H9 (cell line): Measurements from ENCODE around the gene ANKRD29. TPM values are rescaled to one million over a fixed set of nuclear protein-coding genes. Genes with fewer than 3 reads are reported as not detected.

Experiments used
- DNase-seq: peaks from one replicate; pipeline ENCODE4 v3.0.0-alpha.2; 2017
- H2AFZ ChIP-seq: one replicate; pipeline ENCODE4 v1.6.1; 2013; ENCODE audit warnings: mild to moderate bottlenecking, low read length, control low read depth, moderate library complexity
- H2AK5ac ChIP-seq: 2 replicates; pipeline ENCODE4 v1.6.1; 2013; ENCODE audit warnings: low read length, control low read depth, mixed read lengths; ENCODE audit not compliant: insufficient read length
- H2BK120ac ChIP-seq: one replicate; pipeline ENCODE4 v1.6.1; 2013; ENCODE audit warnings: low read depth, mild to moderate bottlenecking, low read length, control low read depth, inconsistent platforms; ENCODE audit not compliant: poor library complexity, severe bottlenecking
- H2BK12ac ChIP-seq: 2 replicates; pipeline ENCODE4 v1.6.1; 2013; ENCODE audit warnings: low read length, control low read depth, mixed read lengths, low read depth; ENCODE audit not compliant: insufficient read length
- H2BK15ac ChIP-seq: 2 replicates; pipeline ENCODE4 v1.6.1; 2013; ENCODE audit warnings: low read depth, low read length, control low read depth
- H2BK20ac ChIP-seq: one replicate; pipeline ENCODE4 v1.6.1; 2013; ENCODE audit warnings: low read depth, mild to moderate bottlenecking, low read length, control low read depth, inconsistent platforms; ENCODE audit not compliant: poor library complexity, severe bottlenecking
- H2BK5ac ChIP-seq: 2 replicates; pipeline ENCODE4 v1.6.1; 2013; ENCODE audit warnings: low read length, control low read depth, mixed read lengths; ENCODE audit not compliant: insufficient read length
- H3K14ac ChIP-seq: 2 replicates; pipeline ENCODE4 v1.6.1; 2013; ENCODE audit warnings: low read length, control low read depth; ENCODE audit not compliant: insufficient read depth
- H3K18ac ChIP-seq: 2 replicates; pipeline ENCODE4 v1.6.1; 2013; ENCODE audit warnings: low read depth, mild to moderate bottlenecking, mixed read lengths, low read length, control low read depth; ENCODE audit not compliant: insufficient read length
- H3K23ac ChIP-seq: 2 replicates; pipeline ENCODE4 v1.6.1; 2013; ENCODE audit warnings: low read length, control low read depth, mixed read lengths, low read depth; ENCODE audit not compliant: insufficient read length
- H3K23me2 ChIP-seq: 2 replicates; pipeline ENCODE4 v1.6.1; 2013; ENCODE audit warnings: low read depth, mild to moderate bottlenecking, mixed read lengths, low read length, control low read depth; ENCODE audit not compliant: insufficient read length, poor library complexity, severe bottlenecking
- H3K27ac ChIP-seq: 2 replicates; pipeline ENCODE4 v1.5.1; 2013; ENCODE audit warnings: low read length, control low read depth, mixed read lengths, low read depth; ENCODE audit not compliant: insufficient read length
- H3K27me3 ChIP-seq: 2 replicates; pipeline ENCODE4 v1.6.1; 2013; ENCODE audit warnings: low read length, control low read depth, inconsistent platforms; ENCODE audit not compliant: insufficient read depth
- H3K4ac ChIP-seq: 2 replicates; pipeline ENCODE4 v1.6.1; 2013; ENCODE audit warnings: low read depth, mild to moderate bottlenecking, control low read depth, inconsistent platforms, low read length, moderate library complexity
- H3K4me1 ChIP-seq: 2 replicates; pipeline ENCODE4 v1.6.1; 2013; ENCODE audit warnings: low read length, control low read depth, inconsistent platforms; ENCODE audit not compliant: insufficient read depth
- H3K4me2 ChIP-seq: 2 replicates; pipeline ENCODE4 v1.6.1; 2013; ENCODE audit warnings: low read length, control low read depth, mixed read lengths; ENCODE audit not compliant: insufficient read length, insufficient read depth
- H3K56ac ChIP-seq: 2 replicates; pipeline ENCODE4 v1.6.1; 2013; ENCODE audit warnings: low read depth, mild to moderate bottlenecking, mixed read lengths, low read length, control low read depth; ENCODE audit not compliant: insufficient read length
- H3K79me1 ChIP-seq: 2 replicates; pipeline ENCODE4 v1.6.1; 2013; ENCODE audit warnings: low read depth, mild to moderate bottlenecking, moderate library complexity, low read length, control low read depth, inconsistent platforms; ENCODE audit not compliant: insufficient read depth, poor library complexity, severe bottlenecking
- H3K79me2 ChIP-seq: 2 replicates; pipeline ENCODE4 v1.6.1; 2013; ENCODE audit warnings: low read length, control low read depth, inconsistent platforms; ENCODE audit not compliant: insufficient read depth
- H3K9ac ChIP-seq: 2 replicates; pipeline ENCODE4 v1.6.1; 2013; ENCODE audit warnings: low read length, control low read depth, mixed read lengths; ENCODE audit not compliant: insufficient read length; ENCODE audit errors: extremely low read depth
- H3K9me3 ChIP-seq: one replicate; pipeline ENCODE4 v1.6.1; 2013; ENCODE audit warnings: low read depth, low read length, inconsistent platforms; ENCODE audit not compliant: control insufficient read depth
- H3T11ph ChIP-seq: one replicate; pipeline ENCODE4 v1.6.1; 2013; ENCODE audit warnings: mild to moderate bottlenecking, low read length, control low read depth, inconsistent platforms
- H4K20me1 ChIP-seq: one replicate; pipeline ENCODE4 v1.6.1; 2013; ENCODE audit not compliant: control insufficient read depth, insufficient read length, insufficient read depth
- H4K5ac ChIP-seq: 2 replicates; pipeline ENCODE4 v1.6.1; 2013; ENCODE audit warnings: low read depth, mild to moderate bottlenecking, mixed read lengths, low read length, control low read depth; ENCODE audit not compliant: insufficient read length
- H4K8ac ChIP-seq: replicated peaks from 2 replicates; pipeline ENCODE4 v1.6.1; 2013; ENCODE audit warnings: low read length, control low read depth, mixed read lengths, low read depth; ENCODE audit not compliant: insufficient read length
- H4K91ac ChIP-seq: 2 replicates; pipeline ENCODE4 v1.6.1; 2013; ENCODE audit warnings: low read depth, mild to moderate bottlenecking, moderate library complexity, mixed read lengths, low read length, control low read depth; ENCODE audit not compliant: insufficient read length
- H3K27ac Mint-ChIP-seq, 3 experiments: 2 replicates in 2 of 3; 3 replicates in 1 of 3; pipeline ENCODE4 v1.8.0; 2020 to 2021; ENCODE audit warnings: mixed read lengths in 3 of 3, mild to moderate bottlenecking in 1 of 3, moderate library complexity in 1 of 3
- H3K27me3 Mint-ChIP-seq: 2 replicates; pipeline ENCODE4 v1.8.0; 2021; ENCODE audit warnings: low read depth, mild to moderate bottlenecking, moderate library complexity, mixed read lengths
- H3K36me3 Mint-ChIP-seq, 3 experiments: 2 replicates in 2 of 3; 3 replicates in 1 of 3; pipeline ENCODE4 v1.8.0; 2020 to 2021; ENCODE audit warnings: low read depth in 3 of 3, mixed read lengths in 3 of 3; ENCODE audit not compliant: insufficient read depth in 1 of 3
- H3K4me1 Mint-ChIP-seq, 2 experiments: 2 replicates each; pipeline ENCODE4 v1.8.0; 2020; ENCODE audit warnings: mixed read lengths in 2 of 2
- H3K4me3 Mint-ChIP-seq, 2 experiments: 2 replicates in 1 of 2; 3 replicates in 1 of 2; pipeline ENCODE4 v1.8.0; 2020 to 2021; ENCODE audit warnings: mild to moderate bottlenecking in 2 of 2, mixed read lengths in 2 of 2, moderate library complexity in 1 of 2
- H3K9me3 Mint-ChIP-seq, 2 experiments: 2 replicates in 1 of 2; 3 replicates in 1 of 2; pipeline ENCODE4 v1.8.0; 2020; ENCODE audit warnings: mild to moderate bottlenecking in 2 of 2, mixed read lengths in 2 of 2, moderate library complexity in 1 of 2
- WGBS: extraction: QIAGEN DNeasy Blood & Tissue Kit; methylation state at CpG from one replicate; pipeline ENCODE4 v1.1.7; 2013; ENCODE audit warnings: missing lambda C conversion rate, low lambda C conversion rate, mixed read lengths; ENCODE audit not compliant: insufficient read length; ENCODE audit errors: extremely low coverage; 5-methylcytosine and 5-hydroxymethylcytosine counted together
- total RNA-seq: library from RNA; stranded (reverse); gene quantifications from 2 replicates; pipeline ENCODE4 v1.2.1, GENCODE V29; 2021
- TF ChIP-seq, protein P1 (sequence below): fragments of 200-600 bp; sonication (generic); conservative IDR thresholded peaks from 3 replicates; pipeline ENCODE4 v1.8.0; 2021; ENCODE audit warnings: antibody characterized with exemption, mild to moderate bottlenecking

ANKRD29 gene
- total RNA-seq, 1 experiment from 2014 or later = 2.1 TPM

DNA sequence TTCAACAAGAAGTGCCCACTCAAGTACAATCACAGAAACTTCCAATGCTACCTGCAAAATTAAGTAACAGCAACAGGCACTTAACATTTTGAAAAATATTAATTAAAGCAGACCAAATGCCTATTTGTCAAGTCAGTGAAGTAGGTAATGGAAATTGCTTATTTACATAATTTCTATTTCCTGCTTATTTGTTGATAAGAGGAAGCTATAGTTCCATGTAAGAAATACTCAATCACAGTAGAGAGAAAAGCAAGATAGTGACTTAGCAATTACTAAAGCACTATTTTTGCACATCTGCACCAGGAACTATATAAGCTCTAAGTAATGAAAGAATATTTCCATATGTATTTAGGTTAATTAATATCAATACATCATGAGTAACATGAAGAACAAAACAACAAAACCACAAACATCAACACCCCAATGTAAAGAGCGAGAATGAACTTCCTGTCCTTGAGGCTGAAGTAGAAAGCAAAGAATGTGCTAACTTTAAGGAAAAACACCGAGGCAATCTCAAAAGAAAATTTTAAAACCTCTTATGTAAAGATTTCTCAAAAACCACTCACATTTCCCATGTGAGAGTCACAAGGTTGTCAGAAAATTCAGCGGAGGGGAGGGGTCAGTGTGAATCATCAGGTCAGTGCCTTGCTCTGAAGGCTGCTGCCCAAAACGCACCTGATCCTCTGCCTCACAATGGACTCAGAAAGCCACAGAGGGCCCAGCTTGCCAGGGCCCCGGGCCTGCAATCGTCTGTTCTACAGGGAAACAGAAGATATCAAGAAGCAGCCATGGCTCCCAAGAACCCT lies 88.9 kb downstream of the ANKRD29 start:
- H2BK120ac ChIP-seq = no peak overlapping the region
- no peak overlapping the region for H2BK15ac ChIP-seq
- Mint-ChIP-seq H3K27ac (peak overlapping the region in 1 of 3 experiments; percentile 76; a peak in 1 of 7 replicates), H3K36me3 (peaks cover 15 to 36% (median 31%) of the 10 kb centered on the region in 3 experiments), H3K27me3 (no peaks in the 10 kb centered on the region), H3K4me3 (no peak overlapping the region), H3K4me1 (peaks cover 10 to 16% of the 10 kb centered on the region in 2 experiments; a peak in 3 of 4 replicates), H3K9me3 (peaks cover 0 to 2% of the 10 kb centered on the region in 2 experiments; a peak in 2 of 5 replicates)
- H4K91ac ChIP-seq = no peak overlapping the region
- H3K9ac ChIP-seq = no peak overlapping the region
- no peak overlapping the region for H3K18ac ChIP-seq
- H3K23ac ChIP-seq = no peak overlapping the region
- H2BK12ac ChIP-seq = no peak overlapping the region
- no peak overlapping the region for H2AK5ac ChIP-seq
- no peaks in the 10 kb centered on the region for H4K20me1 ChIP-seq
- no peak overlapping the region for H3K27ac ChIP-seq
- TF ChIP-seq, protein P1, sequence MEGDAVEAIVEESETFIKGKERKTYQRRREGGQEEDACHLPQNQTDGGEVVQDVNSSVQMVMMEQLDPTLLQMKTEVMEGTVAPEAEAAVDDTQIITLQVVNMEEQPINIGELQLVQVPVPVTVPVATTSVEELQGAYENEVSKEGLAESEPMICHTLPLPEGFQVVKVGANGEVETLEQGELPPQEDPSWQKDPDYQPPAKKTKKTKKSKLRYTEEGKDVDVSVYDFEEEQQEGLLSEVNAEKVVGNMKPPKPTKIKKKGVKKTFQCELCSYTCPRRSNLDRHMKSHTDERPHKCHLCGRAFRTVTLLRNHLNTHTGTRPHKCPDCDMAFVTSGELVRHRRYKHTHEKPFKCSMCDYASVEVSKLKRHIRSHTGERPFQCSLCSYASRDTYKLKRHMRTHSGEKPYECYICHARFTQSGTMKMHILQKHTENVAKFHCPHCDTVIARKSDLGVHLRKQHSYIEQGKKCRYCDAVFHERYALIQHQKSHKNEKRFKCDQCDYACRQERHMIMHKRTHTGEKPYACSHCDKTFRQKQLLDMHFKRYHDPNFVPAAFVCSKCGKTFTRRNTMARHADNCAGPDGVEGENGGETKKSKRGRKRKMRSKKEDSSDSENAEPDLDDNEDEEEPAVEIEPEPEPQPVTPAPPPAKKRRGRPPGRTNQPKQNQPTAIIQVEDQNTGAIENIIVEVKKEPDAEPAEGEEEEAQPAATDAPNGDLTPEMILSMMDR = no peak
- peaks cover 2% of the 10 kb centered on the region; the same call in 1 of the 2 replicates for H3K79me2 ChIP-seq
- no peak overlapping the region for H3K4me2 ChIP-seq
- H3K4ac ChIP-seq = no peak overlapping the region
- H3K56ac ChIP-seq = no peak overlapping the region
- H2BK20ac ChIP-seq = no peak overlapping the region
- no peaks in the 10 kb centered on the region for H3K27me3 ChIP-seq
- H3K9me3 ChIP-seq = no peaks in the 10 kb centered on the region
- H4K8ac ChIP-seq = no peak overlapping the region
- no peak overlapping the region for H2BK5ac ChIP-seq
- peaks cover 2% of the 10 kb centered on the region for H3K79me1 ChIP-seq
- no peak overlapping the region for H2AFZ ChIP-seq
- H3T11ph ChIP-seq = no peak overlapping the region
- H3K14ac ChIP-seq = no peak overlapping the region
- peaks cover 2% of the 10 kb centered on the region; the same call in 1 of the 2 replicates for H3K4me1 ChIP-seq
- WGBS = no CpG with 5 or more reads among the region's 6 CpGs
- H4K5ac ChIP-seq = no peak overlapping the region
- no peaks in the 10 kb centered on the region for H3K23me2 ChIP-seq
- DNase-seq = no peak
